HG03439 (cell line): ENCODE results near the gene TAMALIN.

Experiments used
- ATAC-seq: cut with Tn5 transposase; IDR thresholded peaks from one replicate; pipeline ENCODE4 v1.9.1; 2021; ENCODE audit warnings: mild to moderate bottlenecking, moderate library complexity; ENCODE audit not compliant: unreplicated experiment

The TAMALIN gene

DNA sequence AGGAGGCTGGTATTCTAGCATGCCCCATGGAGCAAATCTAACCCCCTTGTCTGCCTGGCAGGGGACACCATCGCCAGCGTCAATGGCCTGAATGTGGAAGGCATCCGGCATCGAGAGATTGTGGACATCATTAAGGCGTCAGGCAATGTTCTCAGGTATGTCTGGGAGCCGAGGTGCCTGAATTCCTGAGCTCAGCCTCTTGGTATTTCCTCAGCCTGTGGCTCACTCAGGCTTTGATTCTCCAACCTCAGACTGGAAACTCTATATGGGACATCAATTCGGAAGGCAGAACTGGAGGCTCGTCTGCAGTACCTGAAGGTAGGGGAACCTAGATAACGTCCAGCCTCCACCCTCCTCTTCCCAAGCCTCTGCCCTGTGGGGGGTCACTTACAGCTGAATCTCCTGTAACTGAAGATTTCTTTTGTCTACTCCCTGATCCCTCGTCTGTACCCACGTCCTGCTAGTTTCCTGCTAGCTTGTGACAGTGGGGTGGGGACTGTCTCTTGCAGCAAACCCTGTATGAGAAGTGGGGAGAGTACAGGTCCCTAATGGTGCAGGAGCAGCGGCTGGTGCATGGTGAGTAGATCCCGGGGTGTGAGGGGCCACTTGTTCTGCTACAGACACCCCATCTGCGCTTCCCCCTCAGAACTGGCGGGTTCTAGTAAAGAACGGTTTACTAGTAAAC is 7.0 kb downstream of the TAMALIN start:
- no peak for ATAC-seq

DNA sequence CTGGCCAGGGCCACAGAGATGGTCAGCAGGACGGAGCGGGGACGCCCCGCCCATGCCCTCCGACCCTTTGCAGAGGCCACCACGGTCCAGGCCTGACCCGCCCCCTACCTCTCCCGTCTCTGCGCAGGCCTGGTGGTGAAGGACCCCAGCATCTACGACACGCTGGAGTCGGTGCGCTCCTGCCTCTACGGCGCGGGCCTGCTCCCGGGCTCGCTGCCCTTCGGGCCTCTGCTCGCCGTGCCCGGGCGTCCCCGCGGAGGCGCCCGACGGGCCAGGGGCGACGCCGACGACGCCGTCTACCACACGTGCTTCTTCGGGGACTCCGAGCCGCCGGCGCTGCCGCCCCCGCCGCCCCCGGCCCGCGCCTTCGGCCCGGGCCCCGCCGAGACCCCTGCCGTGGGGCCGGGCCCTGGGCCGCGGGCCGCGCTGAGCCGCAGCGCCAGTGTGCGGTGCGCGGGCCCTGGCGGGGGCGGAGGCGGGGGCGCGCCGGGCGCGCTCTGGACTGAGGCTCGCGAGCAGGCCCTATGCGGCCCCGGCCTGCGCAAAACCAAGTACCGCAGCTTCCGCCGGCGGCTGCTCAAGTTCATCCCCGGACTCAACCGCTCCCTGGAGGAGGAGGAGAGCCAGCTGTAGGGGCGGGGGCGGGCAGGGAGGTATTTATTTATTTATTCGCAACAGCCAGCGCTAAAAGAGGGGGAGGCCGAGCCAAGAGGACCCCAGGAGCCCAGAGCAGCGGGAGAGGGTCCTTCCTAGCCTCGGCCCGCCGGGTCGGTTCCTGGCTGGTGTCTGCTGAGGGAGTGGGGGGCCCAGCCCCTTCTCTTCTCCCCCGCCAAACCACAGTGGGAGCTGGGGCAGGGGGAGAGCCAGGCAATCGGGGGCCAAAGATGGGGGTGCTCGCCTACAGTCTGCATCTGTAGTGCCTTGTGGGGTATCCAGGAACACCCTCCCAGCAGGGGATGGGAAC is 8.1 kb downstream of the TAMALIN start:
- ATAC-seq: no peak

DNA sequence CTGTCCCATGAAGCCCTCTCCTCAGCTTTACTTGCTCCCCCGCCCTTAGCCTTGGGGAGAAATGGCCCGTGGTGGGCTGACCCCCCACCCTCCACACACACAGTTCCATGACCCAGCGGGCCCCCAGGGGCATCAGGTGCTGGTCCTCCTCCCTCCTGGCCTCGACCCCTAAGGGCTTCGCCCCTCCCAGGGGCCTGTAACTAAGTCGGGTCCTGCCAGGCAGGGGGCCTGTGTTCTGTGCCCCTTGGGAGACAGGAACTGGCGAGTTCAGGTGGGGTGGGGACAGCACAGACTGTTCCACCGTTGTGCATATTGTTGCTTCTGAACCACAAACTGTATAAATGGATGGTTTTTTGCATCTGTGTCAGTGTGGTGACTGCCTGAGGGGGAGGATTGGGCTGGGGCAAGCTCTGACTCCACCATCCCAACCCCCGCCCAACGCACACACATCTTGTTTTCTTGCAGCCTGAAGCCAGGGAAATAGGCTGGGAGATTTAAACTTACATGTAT is 8.8 kb downstream of the TAMALIN start:
- ATAC-seq: no peak

DNA sequence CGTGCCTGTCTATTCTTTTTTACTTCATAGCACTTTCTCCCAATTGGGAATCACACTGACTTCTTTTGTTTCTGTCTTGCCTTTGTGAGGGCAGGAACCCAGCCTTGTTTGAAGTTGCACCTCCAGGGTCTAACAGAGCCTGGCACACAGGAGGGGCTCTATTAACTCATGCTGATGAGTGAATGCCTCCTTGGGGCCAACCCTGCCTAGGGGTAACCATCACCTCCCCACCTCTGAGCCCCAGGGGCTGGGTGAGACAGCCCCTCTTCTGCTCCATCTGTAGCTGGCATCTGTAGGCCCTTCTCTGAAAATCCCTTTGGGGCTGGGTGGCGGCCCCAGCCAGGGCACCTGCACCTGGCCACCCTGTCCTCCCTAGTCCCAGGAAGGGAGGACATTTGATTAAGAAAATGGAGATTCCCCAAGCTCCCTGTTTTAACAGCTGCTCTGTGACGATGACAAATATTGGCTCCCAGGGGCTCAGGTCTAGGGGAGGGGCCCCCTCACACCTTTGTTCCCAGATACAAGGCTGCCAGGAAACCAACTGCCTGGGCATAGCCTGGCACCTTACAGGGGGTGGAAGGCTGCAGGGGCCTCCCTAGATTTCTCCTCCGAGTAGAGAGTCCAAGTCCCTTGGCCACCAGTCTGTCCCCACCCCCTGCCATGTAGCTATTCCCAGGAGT is 11.8 kb downstream of the TAMALIN start:
- no peak for ATAC-seq

DNA sequence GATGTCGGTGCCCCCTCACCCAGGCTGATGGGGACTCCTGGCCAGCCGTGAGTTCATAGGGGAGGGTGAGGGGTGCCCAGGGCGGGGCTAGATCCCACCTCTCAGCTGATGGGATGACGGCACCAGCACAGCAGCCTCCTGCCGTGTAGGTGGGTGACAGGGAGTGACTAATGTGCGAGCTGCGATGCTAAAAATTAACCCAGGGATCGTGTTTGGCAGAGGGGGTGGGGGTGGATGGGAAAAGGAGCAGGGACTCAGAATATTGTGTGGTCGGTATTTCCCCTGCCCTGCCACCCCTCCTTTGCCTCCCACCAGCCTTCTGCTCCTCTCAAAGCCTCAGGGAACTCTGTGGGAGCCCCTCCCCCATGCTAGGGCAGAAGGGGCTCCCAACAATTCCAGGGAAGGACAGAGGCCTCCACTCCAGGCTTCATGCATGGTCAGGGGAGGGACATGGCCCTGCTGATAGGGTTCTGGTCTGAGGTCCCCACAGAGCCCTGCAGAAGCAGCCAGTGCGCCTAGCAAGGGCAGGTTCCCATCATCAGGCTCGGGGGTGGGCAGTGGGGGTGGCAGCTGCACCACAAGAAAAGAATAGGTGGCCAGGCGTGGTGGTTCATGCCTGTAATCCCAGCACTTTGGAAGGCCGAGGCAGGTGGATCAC is 12.5 kb downstream of the TAMALIN start:
- ATAC-seq: no peak

DNA sequence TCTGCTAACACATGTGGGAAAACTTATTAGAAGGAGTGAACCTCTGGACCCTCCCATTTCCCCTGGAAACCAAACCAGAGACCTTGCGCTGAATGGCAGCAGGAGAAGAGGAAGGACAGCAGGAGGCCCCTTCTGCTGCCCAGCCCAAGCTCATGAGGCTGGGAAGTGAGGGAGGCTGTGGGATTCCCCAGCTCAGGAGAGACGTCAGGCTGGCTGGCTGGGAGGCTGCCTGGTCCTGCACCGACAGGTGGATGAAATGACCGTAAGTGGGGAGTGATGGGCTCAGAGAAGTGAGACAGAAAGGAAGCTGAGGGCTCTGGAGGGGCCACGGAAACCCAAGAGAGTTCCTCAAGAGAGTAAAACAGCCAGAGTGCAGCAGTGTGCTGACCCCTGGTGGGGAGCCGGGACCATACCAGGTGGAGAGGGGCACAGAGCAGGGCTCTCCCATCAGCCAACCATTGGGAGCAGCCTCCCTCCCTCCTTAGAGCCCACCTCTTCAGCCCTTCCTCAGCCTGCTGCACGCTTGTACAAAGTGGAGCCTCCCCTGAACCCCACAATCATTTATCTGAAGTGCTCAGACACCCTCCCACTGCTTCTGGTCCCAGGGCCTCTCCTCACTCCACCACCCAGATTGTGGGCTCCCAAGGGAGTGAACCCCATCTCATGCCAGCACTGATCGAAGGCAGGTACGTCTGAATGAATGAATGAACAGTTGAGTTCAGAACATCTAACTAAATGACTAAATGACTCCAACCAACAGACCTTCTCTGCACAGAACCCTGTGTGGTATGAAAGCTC is 14.0 kb downstream of the TAMALIN start:
- no peak for ATAC-seq

GRCh38 chr12:52022841-52023181 is 16.1 kb downstream of the TAMALIN start:
- ATAC-seq: no peak

DNA sequence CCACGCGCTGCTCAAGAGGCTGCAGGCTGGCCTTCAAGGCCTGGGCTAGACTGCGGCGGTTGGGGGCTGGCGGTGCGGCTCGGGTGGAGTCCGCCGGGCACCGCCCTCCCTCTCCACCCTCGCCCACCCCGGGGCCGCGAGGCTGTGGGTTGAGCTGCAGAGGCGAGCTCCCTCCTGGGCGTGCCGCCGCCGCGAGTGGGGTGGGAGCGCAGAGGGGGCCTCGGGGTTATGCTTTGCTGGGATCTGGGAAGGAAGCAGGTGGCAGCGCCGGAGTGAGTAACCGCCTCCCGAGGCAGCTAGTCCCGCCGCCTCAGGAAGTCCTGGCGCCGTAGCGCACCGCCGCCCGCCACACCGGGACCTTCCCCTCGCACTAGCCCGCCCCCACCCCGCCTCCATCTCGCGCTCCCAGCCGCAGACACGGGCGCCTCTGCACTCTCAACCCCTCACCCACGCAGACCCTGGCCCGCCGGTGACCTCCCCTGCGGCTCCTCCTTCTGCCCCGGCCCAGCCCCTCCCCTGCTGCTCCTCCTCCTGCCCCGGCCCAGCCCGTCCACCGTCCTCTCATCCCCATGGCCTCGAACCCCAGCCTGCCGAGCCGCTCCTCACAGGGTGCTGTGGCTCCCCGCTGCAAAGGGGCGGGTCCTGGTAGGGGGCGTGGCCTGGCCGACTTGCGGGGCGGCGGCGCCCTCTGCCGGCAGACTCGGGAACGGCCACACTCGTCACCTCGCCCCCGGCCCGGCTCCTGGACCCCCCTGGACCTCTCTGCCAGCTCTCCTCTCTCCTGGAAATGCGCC is 16.6 kb downstream of the TAMALIN start:
- ATAC-seq: no peak

- ATAC-seq: no peak
These were observed 17.4 kb downstream of the TAMALIN start for GRCh38 chr12:52023976-52024688.

DNA sequence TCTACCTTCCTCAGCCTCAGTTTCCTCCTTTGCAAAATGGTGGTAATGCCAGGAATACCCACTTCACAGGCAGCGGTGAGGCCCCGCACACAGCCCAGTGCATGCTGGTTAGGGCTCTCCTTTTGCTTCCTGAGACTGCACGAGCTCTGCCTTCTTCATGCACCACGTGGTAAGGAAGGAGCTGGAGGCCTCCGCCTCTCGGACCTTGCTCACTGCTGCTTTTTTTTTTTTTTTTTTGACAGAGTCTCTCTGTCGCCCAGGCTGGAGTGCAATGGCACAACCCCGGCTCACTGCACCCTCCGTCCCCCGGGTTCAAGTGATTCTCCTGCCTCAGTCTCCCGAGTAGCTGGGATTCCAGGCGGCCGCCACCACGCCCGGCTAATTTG is 18.1 kb downstream of the TAMALIN start:
- no peak for ATAC-seq

- ATAC-seq: no peak
These were observed 19.5 kb downstream of the TAMALIN start for GRCh38 chr12:52026263-52026662.

DNA sequence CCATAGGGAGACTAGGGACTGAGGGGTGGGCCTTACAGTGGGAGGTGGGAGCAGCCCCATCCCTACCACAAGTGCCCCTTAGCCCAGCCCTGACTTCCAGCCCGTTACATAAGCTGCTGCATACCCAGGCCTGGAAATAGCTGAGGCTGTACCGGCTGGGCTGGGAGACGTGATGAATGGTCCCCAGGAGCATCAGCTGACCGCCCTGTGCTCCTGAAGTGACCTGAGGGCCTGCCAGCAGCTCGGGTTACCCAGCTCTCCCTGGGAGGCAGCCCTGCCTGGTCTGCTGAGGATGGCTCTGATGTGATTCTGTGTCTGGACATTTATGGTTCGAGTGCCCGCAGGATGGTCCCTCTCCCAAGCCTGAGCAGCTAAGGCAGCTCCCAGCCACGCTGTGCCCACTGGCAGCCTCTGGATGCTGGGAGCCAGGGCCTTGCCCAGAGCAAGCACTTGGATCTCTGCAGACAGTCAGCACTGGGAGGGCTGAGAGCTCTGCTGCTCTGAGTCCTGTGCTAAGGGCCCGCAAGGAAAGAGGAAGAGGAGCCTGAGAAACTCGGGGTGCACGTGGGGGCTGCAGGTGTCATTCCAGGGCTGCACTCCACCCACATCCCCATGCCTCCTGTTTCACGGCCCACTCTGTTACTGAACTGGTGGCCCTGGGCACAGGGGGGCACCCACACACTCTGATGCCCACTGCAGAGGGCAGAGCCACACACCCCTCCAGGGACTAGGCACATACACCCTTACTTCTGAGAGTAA is 20.5 kb downstream of the TAMALIN start:
- no peak for ATAC-seq

DNA sequence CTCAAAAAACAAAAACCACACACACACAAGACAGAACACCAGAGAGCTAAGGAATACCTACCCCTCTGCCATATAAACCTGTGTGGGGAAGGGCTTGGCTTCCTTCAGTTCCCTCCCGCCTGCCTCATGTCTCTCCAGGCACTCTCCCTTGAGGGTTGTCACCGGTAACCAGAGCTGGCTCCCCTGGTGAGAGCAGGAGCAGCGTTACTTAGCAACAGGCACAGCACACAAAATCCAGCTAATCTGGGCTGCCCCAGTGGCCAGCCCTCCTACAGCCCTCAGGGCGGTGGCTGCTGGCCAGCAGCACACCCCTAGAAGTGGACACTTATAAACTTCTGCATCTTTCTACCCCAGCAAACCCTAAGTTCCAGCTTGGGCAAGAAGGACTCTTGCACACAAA is 22.9 kb downstream of the TAMALIN start:
- no peak for ATAC-seq

DNA sequence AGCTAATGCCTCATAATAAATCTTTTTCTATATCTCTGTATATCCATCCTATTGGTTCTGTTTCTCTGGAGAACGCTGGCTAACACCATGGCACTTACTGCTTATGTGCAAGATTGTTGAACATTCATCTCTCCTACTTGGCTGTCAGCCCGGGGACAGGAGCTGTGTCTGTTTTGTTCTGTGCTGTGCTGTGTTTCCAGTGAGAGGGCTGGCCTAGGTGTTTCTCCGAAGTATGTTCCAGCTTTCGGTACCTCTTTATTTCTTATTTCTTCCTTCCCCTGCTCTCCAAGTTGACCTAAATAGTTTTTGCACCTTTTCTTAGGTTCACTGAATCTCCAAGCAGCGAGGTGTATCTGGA is 25.7 kb downstream of the TAMALIN start:
- no peak for ATAC-seq

GRCh38 chr12:52032804-52033445 is 26.2 kb downstream of the TAMALIN start:
- peak; percentile 91 for ATAC-seq

GRCh38 chr12:52033446-52034140 is 26.8 kb downstream of the TAMALIN start:
- ATAC-seq: no peak

DNA sequence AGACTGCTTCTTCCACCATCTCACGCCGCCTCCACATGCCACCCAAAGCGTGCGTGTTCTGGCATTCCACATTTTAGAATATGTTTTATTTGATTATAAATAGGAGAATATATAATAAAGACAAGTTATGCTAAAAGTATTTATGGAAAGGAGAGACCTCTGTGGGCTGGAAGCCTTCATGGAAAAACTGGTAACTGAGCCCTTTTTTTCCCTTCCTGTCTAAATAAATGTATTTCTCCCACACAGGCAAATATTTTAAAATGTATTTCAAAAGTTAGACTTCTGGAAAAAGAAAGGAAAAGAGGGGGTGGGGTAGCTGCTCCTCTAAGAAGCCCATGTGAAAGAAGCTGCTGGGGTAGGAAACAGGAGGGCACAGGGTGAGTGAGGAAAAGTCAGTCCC is 28.4 kb downstream of the TAMALIN start:
- ATAC-seq: no peak
